ENCODE measurements around the gene RBM47.

DNA sequence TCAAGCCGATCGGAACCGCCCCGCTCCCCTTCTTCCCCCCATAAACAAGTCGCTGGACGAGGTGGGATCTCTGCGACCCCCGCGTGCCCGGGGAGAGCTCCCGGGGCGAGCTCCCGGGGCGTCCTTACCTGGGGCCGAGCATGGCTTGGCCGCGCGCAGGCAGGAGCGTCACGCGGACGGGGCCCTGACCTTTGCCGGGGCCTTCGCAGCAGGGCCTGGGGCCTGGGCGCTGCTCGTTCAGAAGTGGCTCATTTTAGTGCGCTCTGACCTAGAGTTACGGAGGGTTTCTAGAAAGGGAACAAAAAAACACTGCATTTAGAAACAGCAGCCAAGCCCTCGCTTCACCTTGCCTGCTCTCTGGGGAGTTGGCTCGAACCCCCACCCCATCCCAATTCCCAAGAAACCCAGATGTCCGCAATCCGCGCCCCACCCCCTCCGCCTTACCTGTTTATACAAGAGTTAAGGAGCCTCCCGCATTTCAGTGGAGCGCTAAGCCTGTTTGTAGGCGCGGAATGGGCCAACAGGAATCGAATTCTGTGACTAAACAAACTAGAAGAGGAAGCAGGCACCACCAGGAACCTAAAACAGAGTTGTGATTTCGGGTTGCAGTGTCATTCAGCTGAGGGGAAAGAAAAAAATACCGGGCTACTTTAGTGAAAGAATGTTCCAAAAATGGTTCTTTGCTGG, 814 bp upstream of the RBM47 start:
- TF ChIP-seq, protein P1, sequence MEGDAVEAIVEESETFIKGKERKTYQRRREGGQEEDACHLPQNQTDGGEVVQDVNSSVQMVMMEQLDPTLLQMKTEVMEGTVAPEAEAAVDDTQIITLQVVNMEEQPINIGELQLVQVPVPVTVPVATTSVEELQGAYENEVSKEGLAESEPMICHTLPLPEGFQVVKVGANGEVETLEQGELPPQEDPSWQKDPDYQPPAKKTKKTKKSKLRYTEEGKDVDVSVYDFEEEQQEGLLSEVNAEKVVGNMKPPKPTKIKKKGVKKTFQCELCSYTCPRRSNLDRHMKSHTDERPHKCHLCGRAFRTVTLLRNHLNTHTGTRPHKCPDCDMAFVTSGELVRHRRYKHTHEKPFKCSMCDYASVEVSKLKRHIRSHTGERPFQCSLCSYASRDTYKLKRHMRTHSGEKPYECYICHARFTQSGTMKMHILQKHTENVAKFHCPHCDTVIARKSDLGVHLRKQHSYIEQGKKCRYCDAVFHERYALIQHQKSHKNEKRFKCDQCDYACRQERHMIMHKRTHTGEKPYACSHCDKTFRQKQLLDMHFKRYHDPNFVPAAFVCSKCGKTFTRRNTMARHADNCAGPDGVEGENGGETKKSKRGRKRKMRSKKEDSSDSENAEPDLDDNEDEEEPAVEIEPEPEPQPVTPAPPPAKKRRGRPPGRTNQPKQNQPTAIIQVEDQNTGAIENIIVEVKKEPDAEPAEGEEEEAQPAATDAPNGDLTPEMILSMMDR (IDR thresholded peaks at IDR 0.05): no peak
- TF ChIP-seq POLR2A (IDR thresholded peaks at IDR 0.05): no peak
